Endometrium (tissue), 2 donors: ENCODE results near the gene NBPF9.
"Not testable (repeated sequence)": the region's sequence is repeated elsewhere in the genome, so short reads cannot be mapped to it uniquely, and the experiment has no call there.

ENCODE experiments used
- FAIRE-seq: peaks from 2 replicates; lab custom pipeline; 2012; peaks lifted over from hg19 to GRCh38; lab: Jason Lieb, UNC
- donor health status: control.
- donor health status: control.

Gene NBPF9

DNA sequence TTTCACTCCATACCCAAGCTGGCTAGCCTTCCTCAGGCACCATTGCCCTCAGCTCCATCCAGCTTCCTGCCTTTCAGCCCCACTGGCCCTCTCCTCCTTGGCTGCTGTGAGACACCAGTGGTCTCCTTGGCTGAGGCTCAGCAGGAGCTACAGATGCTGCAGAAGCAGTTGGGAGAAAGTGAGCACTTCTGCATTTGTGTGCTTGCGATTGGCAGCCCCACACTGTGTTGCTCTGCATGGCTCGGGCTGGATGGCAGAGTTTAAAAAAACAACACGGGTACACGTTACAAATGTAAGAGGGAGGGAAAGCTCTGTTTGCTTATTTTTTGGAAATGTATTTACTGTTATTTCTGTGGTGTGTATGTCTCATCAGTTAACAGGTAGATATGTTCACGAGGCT lies 90.8 kb downstream of the NBPF9 start:
- not testable (repeated sequence) for FAIRE-seq

DNA sequence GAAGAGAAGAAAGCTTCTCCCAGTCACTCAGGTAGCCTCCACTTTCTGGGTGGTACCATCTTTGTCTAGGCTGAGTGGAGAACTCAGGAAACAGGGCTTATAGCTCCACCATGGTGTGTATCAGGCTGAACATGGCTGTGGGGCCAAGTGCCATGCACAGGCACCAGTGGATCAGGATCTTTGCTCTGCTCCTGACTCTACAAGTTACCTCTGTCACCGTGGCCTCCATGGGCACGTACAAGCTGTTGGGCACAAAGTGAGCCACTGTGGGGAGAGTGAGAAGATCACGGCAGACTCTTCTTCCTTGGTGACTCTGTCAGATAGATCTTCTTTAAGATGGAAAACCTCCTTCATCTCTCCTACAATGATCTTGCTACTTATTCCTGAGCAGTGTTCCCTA lies 93.6 kb downstream of the NBPF9 start:
- not testable (repeated sequence) for FAIRE-seq

DNA sequence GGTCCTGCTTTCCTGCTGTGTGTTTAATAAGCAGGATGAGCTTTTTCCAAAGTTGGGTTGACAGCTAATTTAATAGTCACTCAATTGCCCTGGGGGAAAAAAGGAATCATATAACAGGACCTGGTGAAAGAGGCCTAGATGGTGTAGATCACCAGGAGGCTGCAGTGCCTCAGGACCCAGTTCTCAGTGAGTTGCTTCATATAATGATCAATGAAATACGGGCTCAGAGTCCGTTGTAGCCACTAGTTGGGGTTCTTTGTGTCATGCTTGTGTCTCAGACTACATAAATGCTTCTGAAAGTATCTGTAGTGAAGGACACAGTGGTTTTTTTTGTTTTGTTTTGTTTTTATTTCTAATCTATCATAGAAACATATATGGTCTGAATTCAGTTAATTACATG lies 94.6 kb downstream of the NBPF9 start:
- FAIRE-seq: not testable (repeated sequence)

DNA sequence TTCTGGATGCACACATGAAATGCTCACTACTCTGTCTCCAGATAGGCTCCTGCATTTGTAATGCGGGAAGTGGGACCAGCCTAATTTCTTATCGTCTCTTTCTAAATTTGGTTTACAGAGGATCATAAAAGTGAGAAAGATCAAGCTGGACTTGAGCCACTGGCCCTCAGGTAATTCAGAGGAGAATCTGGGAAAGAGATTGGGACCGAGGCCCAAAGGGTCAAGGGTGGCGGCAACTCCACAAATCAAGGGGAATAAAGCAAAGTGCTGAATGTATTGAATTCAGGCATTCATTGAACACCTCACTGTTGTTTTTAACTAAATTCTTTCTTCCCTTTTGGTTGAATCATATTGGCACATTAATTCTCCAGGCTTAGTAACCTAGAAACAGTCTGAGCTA lies 95.0 kb downstream of the NBPF9 start:
- not testable (repeated sequence) for FAIRE-seq
